GM23248 (cell line): ENCODE results near the gene ZHX3.

ENCODE experiments used
- EZH2 ChIP-seq: fragments of 200-600 bp; sonication (generic); IDR thresholded peaks from 2 replicates; pipeline ENCODE4 v1.6.1; 2018; ENCODE audit warnings: antibody characterized with exemption, mild to moderate bottlenecking; ENCODE audit not compliant: insufficient read depth, poor library complexity, severe bottlenecking
- EZH2phosphoT487 ChIP-seq: fragments of 200-600 bp; sonication (generic); IDR thresholded peaks from 2 replicates; pipeline ENCODE4 v1.6.1; 2018; ENCODE audit warnings: antibody characterized with exemption, moderate library complexity, mild to moderate bottlenecking, low read depth; ENCODE audit not compliant: insufficient read depth

DNA sequence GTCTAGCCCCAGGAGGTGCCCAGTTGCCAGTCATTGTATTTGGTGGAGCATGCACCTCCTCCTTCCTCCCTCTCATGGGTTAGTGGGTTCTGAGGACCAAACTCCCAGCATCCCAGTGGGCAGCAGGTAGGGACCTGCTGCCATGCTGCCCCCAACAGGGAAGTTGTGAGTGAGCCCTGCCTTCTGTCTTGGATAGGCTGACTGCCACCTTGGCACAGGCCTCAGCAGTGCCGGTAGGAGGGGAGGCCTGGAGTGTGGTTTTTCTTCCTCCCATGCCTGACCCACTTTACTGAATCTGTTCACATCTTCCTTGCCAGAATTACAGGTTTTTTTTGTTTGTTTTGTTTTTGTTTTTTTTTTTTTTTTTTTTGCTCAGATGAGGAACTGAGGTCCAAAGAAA is 155.6 kb downstream of the ZHX3 start:
- TF ChIP-seq EZH2 (no peak), EZH2phosphoT487 (no peak)
